MG63 (cell line): Measurements from ENCODE around the gene RABL6. TPM values are rescaled to one million over a fixed set of nuclear protein-coding genes. Genes with fewer than 3 reads are reported as not detected.
"Not testable (repeated sequence)": the region's sequence is repeated elsewhere in the genome, so short reads cannot be mapped to it uniquely, and the experiment has no call there.

Experiments
- DNase-seq: peaks from one replicate; pipeline ENCODE4 v3.0.0-alpha.2; 2020
- H3K27me3 ChIP-seq: fragments of 250-450 bp; sonication (Bioruptor Pico); 2 replicates; pipeline ENCODE4 v1.5.1; 2020; ENCODE audit warnings: mild to moderate bottlenecking, moderate library complexity
- H3K36me3 ChIP-seq: fragments of 250-450 bp; sonication (Bioruptor Pico); 2 replicates; pipeline ENCODE4 v1.5.1; 2020; ENCODE audit warnings: mild to moderate bottlenecking, moderate library complexity
- H3K4me3 ChIP-seq: fragments of 250-450 bp; sonication (Bioruptor Pico); 2 replicates; pipeline ENCODE4 v1.5.1; 2020; ENCODE audit warnings: mild to moderate bottlenecking, moderate library complexity
- H3K9me3 ChIP-seq: fragments of 250-450 bp; sonication (Bioruptor Pico); 2 replicates; pipeline ENCODE4 v1.5.1; 2020; ENCODE audit warnings: mild to moderate bottlenecking, moderate library complexity
- total RNA-seq: library from RNA; depleted of rRNA; stranded (reverse); fragments of >200 nt; shearing (Covaris generic); gene quantifications from 2 replicates; pipeline ENCODE4 v1.2.3, GENCODE V29; 2014; ENCODE audit warnings: low replicate concordance

RABL6 gene
- total RNA-seq, 1 experiment from 2014 or later = 101 TPM

DNA sequence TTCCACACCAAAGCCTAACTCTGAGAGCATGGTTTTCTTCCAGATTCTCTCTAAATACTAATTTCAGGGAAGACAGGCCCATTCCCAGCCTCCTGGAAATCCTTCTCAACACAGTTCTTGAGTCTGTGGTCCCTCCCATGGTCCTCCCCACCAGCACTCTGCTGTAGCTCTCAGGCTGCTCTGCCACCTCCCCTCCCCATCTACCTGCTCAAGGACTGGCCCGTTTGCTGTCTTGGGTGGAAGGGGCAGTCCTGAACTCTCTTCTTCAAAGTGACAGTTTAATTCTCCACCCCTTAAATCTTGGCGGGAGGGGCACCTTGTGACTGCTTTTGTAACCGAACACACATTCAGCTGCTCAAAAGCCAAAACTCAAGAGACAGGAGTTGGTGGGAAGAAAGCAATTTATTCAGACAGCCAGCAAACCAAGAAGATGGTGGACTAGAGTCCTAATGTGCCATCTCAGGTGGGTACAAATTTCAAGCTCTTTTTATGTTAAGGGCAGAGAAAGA, 35.8 kb upstream of the RABL6 start:
- H3K36me3 ChIP-seq = no peaks in the 10 kb centered on the region
- H3K4me3 ChIP-seq = no peak overlapping the region
- H3K27me3 ChIP-seq = peaks cover 10% of the 10 kb centered on the region; the same call in 1 of the 2 replicates
- peaks cover 7% of the 10 kb centered on the region; the same call in 1 of the 2 replicates for H3K9me3 ChIP-seq
- no peak for DNase-seq

DNA sequence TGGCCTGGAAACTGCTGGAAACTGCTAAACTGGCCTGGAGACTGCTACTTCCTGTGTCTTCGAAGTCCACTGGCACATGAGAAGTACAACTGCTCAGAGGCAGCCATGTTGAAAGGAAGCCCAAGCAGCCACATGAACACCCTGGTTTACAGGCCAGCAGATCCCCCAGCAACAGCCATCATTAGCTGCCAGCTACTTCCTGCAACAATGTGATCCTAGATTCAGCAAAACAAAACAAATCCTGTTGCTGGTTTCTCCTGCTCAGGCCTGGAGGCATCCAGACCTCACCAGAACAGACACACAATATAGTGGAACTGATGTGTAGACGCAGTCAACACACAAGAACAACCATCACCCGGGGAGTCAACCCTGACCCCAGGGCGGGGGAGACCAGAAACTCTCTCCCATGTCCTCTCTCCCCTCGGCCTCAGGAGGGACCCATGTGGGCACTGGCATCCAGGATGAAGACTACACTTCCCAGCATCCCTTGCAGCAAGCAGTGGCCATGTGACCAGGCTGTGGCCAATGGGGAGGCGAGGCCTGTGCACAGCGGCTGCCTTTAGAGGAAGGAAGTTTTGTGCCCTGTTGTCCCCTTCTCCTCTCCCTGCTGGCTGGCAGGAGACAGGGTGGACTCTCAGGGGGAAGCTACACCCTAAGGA, 34.2 kb upstream of the RABL6 start:
- H3K36me3 ChIP-seq = no peaks in the 10 kb centered on the region
- 0 out of 2 replicates have a peak, but pooled peaks cover 3% of the 10 kb centered on the region for H3K27me3 ChIP-seq
- DNase-seq = no peak
- H3K4me3 ChIP-seq = no peak overlapping the region
- H3K9me3 ChIP-seq = peaks cover 7% of the 10 kb centered on the region; the same call in 1 of the 2 replicates

DNA sequence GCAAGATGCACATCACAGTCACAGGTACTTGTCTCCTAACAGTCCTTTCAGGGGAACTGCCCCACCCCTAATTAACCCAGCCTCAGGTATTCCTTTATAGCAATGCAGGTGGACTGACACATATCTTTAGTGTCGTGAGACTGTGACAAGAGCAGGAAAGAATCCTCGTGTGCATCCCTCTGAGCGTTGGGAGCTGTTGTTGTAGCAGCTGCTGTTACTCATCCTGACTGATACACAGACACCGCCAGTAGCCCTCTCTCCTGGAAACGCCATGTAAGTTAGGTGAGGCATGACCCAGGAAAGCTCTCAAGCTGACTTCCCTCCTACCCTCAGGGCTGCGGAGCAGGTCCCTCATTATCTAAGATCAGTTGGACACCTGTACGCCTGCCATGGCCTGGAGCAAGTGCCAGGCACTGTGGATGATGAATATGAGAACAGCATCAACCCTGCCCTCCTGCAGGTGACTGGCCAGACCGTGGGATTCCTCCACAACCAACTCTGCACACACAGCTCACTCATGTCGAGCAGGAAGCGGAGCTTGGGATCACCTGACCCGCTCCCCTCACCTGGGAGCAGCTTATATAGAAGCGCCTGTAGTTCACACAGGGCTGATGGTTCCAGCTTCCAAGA, 33.2 kb upstream of the RABL6 start:
- no peak for DNase-seq
- Histone ChIP-seq H3K9me3 (peaks cover 7% of the 10 kb centered on the region; the same call in 1 of the 2 replicates), H3K27me3 (0 out of 2 replicates have a peak, but pooled peaks cover 2% of the 10 kb centered on the region)

DNA sequence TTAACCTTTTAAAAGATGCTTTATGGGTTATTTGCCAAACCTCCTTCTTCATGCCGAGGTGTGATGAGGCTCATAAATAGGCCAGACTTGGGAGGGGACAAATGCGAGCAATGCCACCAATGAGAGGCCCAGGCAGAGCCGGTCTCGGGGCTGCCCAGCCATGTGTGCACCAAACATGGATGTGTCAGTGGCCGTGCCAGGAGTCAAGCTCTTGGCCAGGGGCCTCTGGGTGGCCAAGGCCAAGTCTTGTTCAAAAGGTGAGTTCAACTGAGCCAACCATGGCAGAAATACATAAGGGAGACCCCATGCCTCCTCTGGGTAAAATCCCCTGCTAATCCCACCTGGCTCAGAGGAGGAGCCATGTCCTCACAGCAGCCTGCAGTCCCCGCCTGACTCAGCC, 32.6 kb upstream of the RABL6 start:
- Histone ChIP-seq H3K9me3 (peaks cover 7% of the 10 kb centered on the region; the same call in 1 of the 2 replicates), H3K27me3 (0 out of 2 replicates have a peak, but pooled peaks cover 2% of the 10 kb centered on the region), H3K4me3 (no peak overlapping the region), H3K36me3 (no peaks in the 10 kb centered on the region)
- DNase-seq = no peak

More for the DNA sequence above, 33.2 kb upstream of the RABL6 start:
- Histone ChIP-seq H3K4me3 (no peak overlapping the region), H3K36me3 (no peaks in the 10 kb centered on the region)

- peaks cover 2% of the 10 kb centered on the region; the same call in 1 of the 2 replicates for H3K27me3 ChIP-seq
- H3K4me3 ChIP-seq = no peak overlapping the region
- no peaks in the 10 kb centered on the region for H3K36me3 ChIP-seq
- DNase-seq = no peak
- peaks cover 7% of the 10 kb centered on the region; the same call in 1 of the 2 replicates for H3K9me3 ChIP-seq
Observed at GRCh38 chr9:136776947-136777346, 30.8 kb upstream of the RABL6 start.

- H3K27me3 ChIP-seq = peaks cover 2% of the 10 kb centered on the region; the same call in 1 of the 2 replicates
- DNase-seq = no peak
- H3K36me3 ChIP-seq = no peaks in the 10 kb centered on the region
- H3K9me3 ChIP-seq = peaks cover 7% of the 10 kb centered on the region; the same call in 1 of the 2 replicates
- no peak overlapping the region for H3K4me3 ChIP-seq
Observed at GRCh38 chr9:136777359-136777758, 30.4 kb upstream of the RABL6 start.

GRCh38 chr9:136779808-136780207, 27.9 kb upstream of the RABL6 start:
- Histone ChIP-seq H3K36me3 (no peaks in the 10 kb centered on the region), H3K9me3 (no peaks in the 10 kb centered on the region), H3K27me3 (peaks cover 2% of the 10 kb centered on the region; the same call in 1 of the 2 replicates), H3K4me3 (no peak overlapping the region)
- no peak for DNase-seq

DNA sequence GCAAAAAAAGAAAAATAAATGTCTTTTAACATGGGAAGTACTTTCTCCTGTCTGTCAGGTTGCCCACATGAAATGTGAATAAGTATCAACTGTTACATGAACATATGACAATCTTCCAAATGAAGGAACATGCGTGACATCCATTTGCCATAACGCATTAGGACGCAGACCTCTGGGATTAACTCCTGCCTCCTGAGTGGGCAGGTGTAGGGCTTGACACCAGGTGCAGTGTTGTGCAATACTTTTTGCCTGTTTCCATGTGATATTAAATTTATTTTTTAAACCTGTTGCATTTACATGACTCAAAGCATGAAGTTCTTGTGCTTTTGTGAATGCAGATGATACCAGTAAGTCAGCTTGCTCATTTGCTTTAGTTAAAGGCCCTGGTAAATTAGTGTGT, 25.3 kb upstream of the RABL6 start:
- Histone ChIP-seq H3K36me3 (no peaks in the 10 kb centered on the region), H3K4me3 (no peak overlapping the region), H3K9me3 (no peaks in the 10 kb centered on the region), H3K27me3 (peaks cover 2% of the 10 kb centered on the region; the same call in 1 of the 2 replicates)
- no peak for DNase-seq

- no peak for DNase-seq
- Histone ChIP-seq H3K9me3 (no peaks in the 10 kb centered on the region), H3K36me3 (no peaks in the 10 kb centered on the region), H3K4me3 (no peak overlapping the region), H3K27me3 (peaks cover 1% of the 10 kb centered on the region; the same call in 1 of the 2 replicates)
Observed at GRCh38 chr9:136784249-136784996, 23.3 kb upstream of the RABL6 start.

DNA sequence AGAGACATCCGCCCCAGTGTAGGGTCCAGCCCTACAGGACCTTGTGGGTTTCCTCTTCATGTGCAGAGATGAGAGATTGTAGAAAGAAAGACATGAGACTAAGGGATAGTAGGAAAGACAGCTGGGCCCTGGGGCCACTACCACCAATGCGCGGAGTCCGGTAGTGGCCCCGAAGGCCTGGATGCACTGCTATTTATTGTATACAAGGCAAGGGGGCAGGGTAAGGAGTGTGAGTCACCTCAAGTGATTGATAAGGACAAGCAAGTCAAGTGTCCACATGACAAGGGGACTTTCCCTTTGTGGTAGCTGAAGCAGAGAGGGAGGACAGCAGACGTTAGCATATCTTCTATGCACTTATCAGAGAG, 22.8 kb upstream of the RABL6 start:
- Histone ChIP-seq H3K9me3 (no peaks in the 10 kb centered on the region), H3K36me3 (no peaks in the 10 kb centered on the region), H3K27me3 (no peaks in the 10 kb centered on the region; the same call in 1 of the 2 replicates), H3K4me3 (no peak overlapping the region)
- DNase-seq = no peak

DNA sequence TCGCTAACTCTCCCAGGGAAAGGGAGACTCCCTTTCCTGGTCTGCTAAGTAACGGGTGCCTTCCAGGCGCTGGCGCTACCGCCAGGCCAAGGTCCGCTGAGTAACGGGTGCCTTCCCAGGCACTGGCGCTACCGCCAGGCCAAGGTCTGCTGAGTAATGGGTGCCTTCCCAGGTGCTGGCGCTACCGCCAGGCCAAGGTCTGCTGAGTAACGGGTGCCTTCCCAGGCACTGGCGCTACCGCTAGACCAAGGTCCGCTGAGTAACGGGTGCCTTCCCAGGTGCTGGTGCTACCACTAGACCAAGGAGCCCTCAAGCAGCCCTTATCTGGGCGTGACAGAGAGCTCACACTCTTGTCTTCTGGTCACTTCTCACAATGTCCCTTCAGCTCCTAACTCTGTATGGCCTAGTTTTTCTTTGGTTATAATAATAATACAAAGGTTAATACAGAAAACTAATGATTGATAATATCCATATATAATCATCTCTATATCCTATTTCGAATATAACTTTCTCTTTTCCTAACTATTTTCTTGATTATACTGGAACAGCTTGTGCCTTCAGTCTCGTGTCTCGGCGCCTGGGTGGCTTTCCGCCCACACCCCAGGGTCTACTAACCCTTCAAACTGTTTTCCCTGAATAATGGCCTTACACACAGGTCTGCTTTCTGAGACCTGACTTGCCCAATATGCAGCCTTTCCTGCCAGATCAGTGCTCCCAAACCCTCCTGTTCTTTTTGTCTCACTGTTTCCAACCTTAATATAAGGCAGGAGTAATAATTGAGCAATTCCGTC, 22.0 kb upstream of the RABL6 start:
- DNase-seq, H3K36me3 ChIP-seq: not testable (repeated sequence)

GRCh38 chr9:136786451-136786850, 21.3 kb upstream of the RABL6 start:
- Histone ChIP-seq H3K36me3 (no peaks in the 10 kb centered on the region), H3K27me3 (no peaks in the 10 kb centered on the region; the same call in 1 of the 2 replicates), H3K4me3 (no peak overlapping the region), H3K9me3 (no peaks in the 10 kb centered on the region)
- DNase-seq = no peak

More for the DNA sequence above, 22.0 kb upstream of the RABL6 start:
- not testable (repeated sequence) for H3K27me3 ChIP-seq, H3K4me3 ChIP-seq, H3K9me3 ChIP-seq

DNA sequence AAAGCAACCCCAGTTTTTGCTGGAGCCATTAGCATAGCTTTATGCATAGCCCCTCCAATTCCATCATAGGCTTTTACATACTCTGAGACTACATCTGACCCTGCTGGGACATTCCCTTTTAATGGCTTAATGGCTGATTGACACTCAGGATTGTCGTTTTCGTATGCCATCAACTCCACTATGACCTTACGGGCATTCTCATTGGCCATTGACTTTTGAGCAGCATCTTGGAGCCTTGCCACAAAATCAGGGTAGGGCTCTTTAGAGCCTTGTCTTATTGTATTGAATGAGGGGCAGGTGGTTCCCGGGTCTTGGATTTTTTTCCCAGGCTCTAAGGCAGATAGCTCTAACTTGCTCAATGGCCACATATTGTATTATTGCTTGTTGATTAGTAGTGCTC, 20.8 kb upstream of the RABL6 start:
- not testable (repeated sequence) for H3K27me3 ChIP-seq, H3K4me3 ChIP-seq, H3K9me3 ChIP-seq, DNase-seq, H3K36me3 ChIP-seq

DNA sequence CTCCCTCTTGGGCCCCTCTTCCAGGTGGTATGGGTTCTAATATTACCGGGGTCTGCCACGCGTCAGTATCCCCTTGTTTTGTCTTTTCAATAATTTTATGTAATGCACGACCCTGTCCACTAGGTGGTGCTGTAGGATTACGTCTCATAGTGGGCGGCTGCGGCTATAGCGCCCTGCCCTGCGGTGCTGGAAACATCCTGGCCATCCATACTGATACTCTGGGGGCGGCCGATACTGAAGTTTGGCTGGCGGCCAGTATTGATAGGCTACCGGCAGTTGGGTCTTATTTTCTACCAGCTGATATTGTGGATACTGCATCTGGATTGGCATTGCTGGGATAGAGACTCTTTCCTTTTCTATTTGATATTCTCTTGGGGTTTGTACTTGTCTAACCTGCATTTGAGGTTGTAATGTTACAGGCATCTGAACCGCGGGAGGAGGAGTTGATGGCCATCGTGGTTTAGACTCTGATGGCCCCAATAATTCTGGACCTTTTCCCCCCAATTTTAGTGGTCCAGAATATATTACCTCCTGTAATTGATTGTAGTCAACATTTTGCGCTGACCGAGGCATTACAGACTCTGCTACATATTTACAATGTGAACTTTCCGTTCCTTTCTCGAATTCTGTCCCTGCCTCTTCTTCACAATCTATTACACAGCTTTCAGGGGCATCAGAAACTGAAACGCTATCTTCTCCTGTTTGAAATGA, 19.9 kb upstream of the RABL6 start:
- H3K9me3 ChIP-seq = no peaks in the 10 kb centered on the region
- H3K36me3 ChIP-seq = peaks cover 3% of the 10 kb centered on the region
- peak; percentile 39 for DNase-seq
- no peaks in the 10 kb centered on the region for H3K27me3 ChIP-seq
- H3K4me3 ChIP-seq = no peak overlapping the region

DNA sequence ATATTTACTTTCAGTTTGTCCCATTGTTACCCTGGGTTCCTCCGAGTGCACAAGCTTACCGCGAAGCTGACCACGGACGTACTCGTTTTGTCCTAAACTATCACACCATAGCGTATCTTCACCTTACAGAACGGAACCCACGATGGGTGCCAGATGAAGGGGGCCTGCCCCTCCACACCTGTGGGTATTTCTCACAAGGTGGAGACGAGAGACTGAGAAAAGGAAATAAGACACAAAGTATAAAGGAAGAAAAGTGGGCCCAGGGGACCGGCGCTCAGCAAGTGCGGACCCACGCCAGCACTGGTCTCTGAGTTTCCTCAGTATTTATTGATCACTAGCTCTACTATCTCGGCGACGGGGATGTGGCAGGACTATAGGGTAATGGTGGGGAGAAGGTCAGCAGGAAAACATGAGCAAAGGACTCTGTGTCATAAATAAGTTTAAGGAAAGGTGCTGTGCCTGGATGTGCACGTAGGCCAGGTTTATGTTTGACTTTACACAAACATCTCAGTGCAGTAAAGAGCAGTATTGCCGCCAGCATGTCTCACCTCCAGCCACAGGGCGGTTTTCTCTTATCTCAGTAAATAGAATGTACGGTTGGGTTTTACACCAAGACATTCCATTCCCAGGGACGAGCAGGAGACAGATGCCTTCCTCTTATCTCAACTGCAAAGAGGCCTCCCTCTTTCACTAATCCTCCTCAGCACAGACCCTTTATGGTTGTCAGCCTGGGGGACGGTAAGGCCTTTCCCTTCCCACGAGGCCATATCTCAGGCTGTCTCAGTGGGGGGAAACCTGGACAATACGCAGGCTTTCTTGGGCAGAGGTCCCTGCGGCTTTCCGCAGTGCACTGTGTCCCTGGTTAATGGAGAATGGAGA, 18.9 kb upstream of the RABL6 start:
- H3K27me3 ChIP-seq, H3K36me3 ChIP-seq, H3K9me3 ChIP-seq, DNase-seq, H3K4me3 ChIP-seq: not testable (repeated sequence)
